Measurements from ENCODE around the gene CDH4. TPM values are rescaled to one million over a fixed set of nuclear protein-coding genes. Genes with fewer than 3 reads are reported as not detected.

Gene CDH4
- total and polyA plus RNA-seq, 2 of the 13 experiments (the other 11 are each of a cell fraction or from before 2014, with no cell fraction given), result not detected

DNA sequence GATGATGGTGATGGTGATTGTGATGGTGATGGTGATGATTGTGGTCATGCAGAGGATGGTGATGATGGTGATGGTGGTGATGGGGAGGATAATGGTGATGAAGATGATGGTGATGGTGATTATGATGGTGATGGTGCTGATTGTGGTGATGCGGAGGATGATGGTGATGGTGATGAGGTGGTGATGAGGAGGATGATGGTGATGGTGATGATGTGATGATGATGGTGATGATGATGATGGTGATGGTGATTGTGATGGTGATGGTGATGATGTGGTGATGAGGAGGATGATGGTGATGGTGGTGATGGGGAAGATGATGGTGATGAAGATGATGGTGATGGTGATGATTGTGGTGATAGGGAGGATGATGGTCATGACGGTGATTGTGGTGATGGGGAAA, 333.7 kb downstream of the CDH4 start (continued):
- no peak for TF ChIP-seq ZBTB21 (CRISPR knock-in tag; IDR thresholded peaks at IDR 0.05)
- no peak for TF ChIP-seq KDM5B (CRISPR knock-in tag; IDR thresholded peaks at IDR 0.05; ENCODE audit: borderline replicate concordance)
- TF ChIP-seq SNAPC5 (CRISPR knock-in tag; IDR thresholded peaks at IDR 0.05; ENCODE audit: borderline replicate concordance), result no peak
- no peak for TF ChIP-seq RERE (CRISPR knock-in tag; IDR thresholded peaks at IDR 0.05; ENCODE audit: low read depth)
- TF ChIP-seq CENPBD1 (CRISPR knock-in tag; IDR thresholded peaks at IDR 0.05; ENCODE audit: borderline replicate concordance, low read depth), result no peak
- no peak for TF ChIP-seq MXD3 (CRISPR knock-in tag; IDR thresholded peaks at IDR 0.05)
- no peak for TF ChIP-seq ZBTB3 (CRISPR knock-in tag; IDR thresholded peaks at IDR 0.05; ENCODE audit: borderline replicate concordance, low read depth)
- TF ChIP-seq MYNN (CRISPR knock-in tag; IDR thresholded peaks at IDR 0.05; ENCODE audit: low read depth), result no peak
- TF ChIP-seq SMC3 (IDR thresholded peaks at IDR 0.05; ENCODE audit: low read length), result no peak
- no peak for TF ChIP-seq CBX1 (IDR thresholded peaks at IDR 0.05; ENCODE audit: low read depth)
- TF ChIP-seq ZBTB7A (CRISPR knock-in tag; IDR thresholded peaks at IDR 0.05), result no peak
- TF ChIP-seq ZBTB39 (CRISPR knock-in tag; IDR thresholded peaks at IDR 0.05), result no peak
- no peak for TF ChIP-seq TARDBP (CRISPR knock-in tag; IDR thresholded peaks at IDR 0.05)
- no peak for TF ChIP-seq SSRP1 (CRISPR knock-in tag; IDR thresholded peaks at IDR 0.05)
- no peak for TF ChIP-seq SKI (IDR thresholded peaks at IDR 0.05; ENCODE audit: partially characterized antibody)
- TF ChIP-seq RAD51 (IDR thresholded peaks at IDR 0.05; ENCODE audit: borderline replicate concordance), result peak; percentile 33; the same call in 1 of the 2 replicates
- no peak for TF ChIP-seq MATR3 (CRISPR knock-in tag; IDR thresholded peaks at IDR 0.05)
- peak; percentile 33; the same call in 1 of the 2 replicates for TF ChIP-seq ATM (IDR thresholded peaks at IDR 0.05; ENCODE audit: borderline replicate concordance)
- TF ChIP-seq JUND (CRISPR knock-in tag; IDR thresholded peaks at IDR 0.05), result no peak
- peak; percentile 20; the same call in 1 of the 2 replicates for TF ChIP-seq FOXK2 (IDR thresholded peaks at IDR 0.05)
- no peak for TF ChIP-seq PITX1 (CRISPR knock-in tag; IDR thresholded peaks at IDR 0.05)

Measured in HepG2 (cell line).